Neural progenitor cell (in vitro differentiated cells): Measurements from ENCODE around the gene LOC101059915.

ENCODE experiments used
- DNase-seq: peaks from one replicate; pipeline ENCODE4 v3.0.0-alpha.2; 2016; ENCODE audit warnings: low spot score
- H2AFZ ChIP-seq: fragments of 200-600 bp; sonication (generic); replicated peaks from 2 replicates; pipeline ENCODE4 v1.6.1; 2016; ENCODE audit warnings: antibody characterized with exemption
- H3F3A ChIP-seq: fragments of 200-600 bp; sonication (generic); 2 replicates; pipeline ENCODE4 v1.6.1; 2016; ENCODE audit warnings: antibody characterized with exemption, low read depth
- H3K27ac ChIP-seq: fragments of 200-600 bp; sonication (generic); 2 replicates; pipeline ENCODE4 v1.5.1; 2016; ENCODE audit warnings: mild to moderate bottlenecking
- H3K27me3 ChIP-seq: fragments of 200-600 bp; sonication (generic); 2 replicates; pipeline ENCODE4 v1.6.1; 2016; ENCODE audit warnings: mild to moderate bottlenecking, moderate library complexity
- H3K36me3 ChIP-seq: fragments of 200-600 bp; sonication (generic); 2 replicates; pipeline ENCODE4 v1.5.1; 2016
- H3K4me1 ChIP-seq: fragments of 200-600 bp; sonication (generic); 2 replicates; pipeline ENCODE4 v1.6.1; 2016; ENCODE audit warnings: mixed run types
- H3K4me2 ChIP-seq: fragments of 200-600 bp; sonication (generic); 2 replicates; pipeline ENCODE4 v1.6.1; 2016
- H3K4me3 ChIP-seq: fragments of 200-600 bp; sonication (generic); 2 replicates; pipeline ENCODE4 v1.5.1; 2016
- H3K79me2 ChIP-seq: fragments of 200-600 bp; sonication (generic); 2 replicates; pipeline ENCODE4 v1.6.1; 2016; ENCODE audit warnings: low read depth
- H3K9ac ChIP-seq: fragments of 200-600 bp; sonication (generic); 2 replicates; pipeline ENCODE4 v1.6.1; 2016
- H3K9me3 ChIP-seq: fragments of 200-600 bp; sonication (generic); 2 replicates; pipeline ENCODE4 v1.5.1; 2016; ENCODE audit warnings: low read depth
- H4K20me1 ChIP-seq: fragments of 200-600 bp; sonication (generic); 2 replicates; pipeline ENCODE4 v1.6.1; 2016; ENCODE audit warnings: low read depth
- H3K27ac Mint-ChIP-seq: 3 replicates; pipeline ENCODE4 v1.8.0; 2021; ENCODE audit warnings: mixed read lengths
- H3K27me3 Mint-ChIP-seq: 2 replicates; pipeline ENCODE4 v1.8.0; 2022; ENCODE audit warnings: low read depth, mild to moderate bottlenecking, inconsistent platforms, moderate library complexity, mixed read lengths; ENCODE audit not compliant: insufficient read depth
- H3K36me3 Mint-ChIP-seq: 3 replicates; pipeline ENCODE4 v1.8.0; 2021; ENCODE audit warnings: mixed read lengths
- H3K4me1 Mint-ChIP-seq: 3 replicates; pipeline ENCODE4 v1.8.0; 2021; ENCODE audit warnings: mixed read lengths
- H3K4me3 Mint-ChIP-seq: 3 replicates; pipeline ENCODE4 v1.8.0; 2021; ENCODE audit warnings: mild to moderate bottlenecking, moderate library complexity, mixed read lengths
- H3K9me3 Mint-ChIP-seq: 3 replicates; pipeline ENCODE4 v1.8.0; 2020; ENCODE audit warnings: mixed read lengths
- CTCF ChIP-seq: fragments of 200-600 bp; sonication (generic); IDR thresholded peaks from 2 replicates; pipeline ENCODE4 v1.5.1; 2017; ENCODE audit warnings: antibody characterized with exemption, mild to moderate bottlenecking
- EZH2 ChIP-seq: fragments of 200-600 bp; sonication (generic); IDR thresholded peaks from 2 replicates; pipeline ENCODE4 v1.6.1; 2017; ENCODE audit warnings: antibody characterized with exemption, mild to moderate bottlenecking, moderate library complexity
- EZH2phosphoT487 ChIP-seq: fragments of 200-600 bp; sonication (generic); IDR thresholded peaks from 2 replicates; pipeline ENCODE4 v1.6.1; 2017; ENCODE audit warnings: antibody characterized with exemption

LOC101059915 gene

GRCh38 chrX:71650333-71650969 is 16.9 kb upstream of the LOC101059915 start:
- no peak overlapping the region for H3K27ac Mint-ChIP-seq
- no peaks in the 10 kb centered on the region for H3F3A ChIP-seq
- no peak overlapping the region for H2AFZ ChIP-seq
- no peaks in the 10 kb centered on the region for H3K36me3 ChIP-seq
- TF ChIP-seq EZH2 (no peak), EZH2phosphoT487 (no peak), CTCF (no peak)
- no peaks in the 10 kb centered on the region for H3K27me3 Mint-ChIP-seq
- no peak overlapping the region for H3K27ac ChIP-seq
- no peak overlapping the region for H3K4me3 ChIP-seq
- peaks cover 14% of the 10 kb centered on the region for H3K9me3 Mint-ChIP-seq
- no peaks in the 10 kb centered on the region for H3K9me3 ChIP-seq
- no peaks in the 10 kb centered on the region for H3K27me3 ChIP-seq
- no peak for DNase-seq
- H3K79me2 ChIP-seq = no peaks in the 10 kb centered on the region
- H3K4me2 ChIP-seq = no peak overlapping the region
- no peaks in the 10 kb centered on the region for H3K4me1 Mint-ChIP-seq
- no peaks in the 10 kb centered on the region for H3K4me1 ChIP-seq
- no peaks in the 10 kb centered on the region for H3K36me3 Mint-ChIP-seq
- H4K20me1 ChIP-seq = no peaks in the 10 kb centered on the region
- H3K4me3 Mint-ChIP-seq = no peak overlapping the region
- H3K9ac ChIP-seq = no peak overlapping the region

- Histone ChIP-seq H3K9me3 (no peaks in the 10 kb centered on the region), H3K27me3 (no peaks in the 10 kb centered on the region), H4K20me1 (no peaks in the 10 kb centered on the region), H3K36me3 (no peaks in the 10 kb centered on the region), H3K9ac (no peak overlapping the region), H3K4me2 (no peak overlapping the region), H3K4me1 (no peaks in the 10 kb centered on the region), H2AFZ (peak overlapping the region; percentile 76), H3K4me3 (no peak overlapping the region), H3K79me2 (no peaks in the 10 kb centered on the region), H3F3A (no peaks in the 10 kb centered on the region), H3K27ac (no peak overlapping the region)
- Mint-ChIP-seq H3K9me3 (peaks cover 5% of the 10 kb centered on the region), H3K27me3 (peaks cover 5% of the 10 kb centered on the region), H3K4me3 (no peak overlapping the region), H3K36me3 (no peaks in the 10 kb centered on the region), H3K27ac (no peak overlapping the region), H3K4me1 (no peaks in the 10 kb centered on the region)
- TF ChIP-seq CTCF (peak; percentile 66), EZH2 (no peak), EZH2phosphoT487 (no peak)
- DNase-seq = peak; percentile 61
These were observed 14.9 kb upstream of the LOC101059915 start for GRCh38 chrX:71652405-71652804.

GRCh38 chrX:71653344-71653743 is 14.0 kb upstream of the LOC101059915 start:
- TF ChIP-seq EZH2 (no peak), EZH2phosphoT487 (no peak), CTCF (no peak)
- peaks cover 5% of the 10 kb centered on the region for H3K27me3 Mint-ChIP-seq
- H3K4me1 Mint-ChIP-seq = no peaks in the 10 kb centered on the region
- H3K9me3 ChIP-seq = no peaks in the 10 kb centered on the region
- no peaks in the 10 kb centered on the region for H3K79me2 ChIP-seq
- H3K4me1 ChIP-seq = no peaks in the 10 kb centered on the region
- no peaks in the 10 kb centered on the region for H3K36me3 ChIP-seq
- no peak overlapping the region for H3K4me2 ChIP-seq
- no peak overlapping the region for H3K4me3 ChIP-seq
- H2AFZ ChIP-seq = no peak overlapping the region
- no peak for DNase-seq
- H3K27ac ChIP-seq = no peak overlapping the region
- H3F3A ChIP-seq = no peaks in the 10 kb centered on the region
- H3K27me3 ChIP-seq = no peaks in the 10 kb centered on the region
- H3K27ac Mint-ChIP-seq = no peak overlapping the region
- no peak overlapping the region for H3K4me3 Mint-ChIP-seq
- H4K20me1 ChIP-seq = no peaks in the 10 kb centered on the region
- no peak overlapping the region for H3K9ac ChIP-seq
- no peaks in the 10 kb centered on the region for H3K9me3 Mint-ChIP-seq
- H3K36me3 Mint-ChIP-seq = no peaks in the 10 kb centered on the region
